ENCODE results near the gene DENND1A.

The DENND1A gene

GRCh38 chr9:123349033-123349432 lies 580.9 kb downstream of the DENND1A start:
- Histone ChIP-seq H3K9ac (ENCODE audit: low read depth, low read length) (no peak overlapping the region), H3K27me3 (ENCODE audit: control insufficient read depth, insufficient read depth, low read length) (peaks cover 58% of the 10 kb centered on the region)

GRCh38 chr9:123348317-123348992 lies 581.5 kb downstream of the DENND1A start:
- H3K4me3 ChIP-seq (ENCODE audit: low read length) = no peak overlapping the region
- no peak overlapping the region for H3K4me2 ChIP-seq (ENCODE audit: low read length)
- H3K9ac ChIP-seq (ENCODE audit: low read depth, low read length) = no peak overlapping the region
- peaks cover 52% of the 10 kb centered on the region for H3K27me3 ChIP-seq (ENCODE audit: control insufficient read depth, insufficient read depth, low read length)
- no peaks in the 10 kb centered on the region for H3K36me3 ChIP-seq (ENCODE audit: insufficient read depth, low read length)
- no peaks in the 10 kb centered on the region for H3K9me3 ChIP-seq (replicated peaks; ENCODE audit: low read length)
- peaks cover 4% of the 10 kb centered on the region for H3K4me1 ChIP-seq (ENCODE audit: control insufficient read depth, insufficient read depth, low read length)

More at GRCh38 chr9:123349033-123349432, 580.9 kb downstream of the DENND1A start:
- Histone ChIP-seq H3K9me3 (replicated peaks; ENCODE audit: low read length) (no peaks in the 10 kb centered on the region), H3K4me2 (ENCODE audit: low read length) (no peak overlapping the region), H3K4me3 (ENCODE audit: low read length) (no peak overlapping the region), H3K4me1 (ENCODE audit: control insufficient read depth, insufficient read depth, low read length) (no peaks in the 10 kb centered on the region), H3K36me3 (ENCODE audit: insufficient read depth, low read length) (no peaks in the 10 kb centered on the region)

- H3K9ac ChIP-seq (ENCODE audit: low read depth, low read length) = no peak overlapping the region
- no peaks in the 10 kb centered on the region for H3K9me3 ChIP-seq (replicated peaks; ENCODE audit: low read length)
- H3K27me3 ChIP-seq (ENCODE audit: control insufficient read depth, insufficient read depth, low read length) = peaks cover 43% of the 10 kb centered on the region
- H3K4me3 ChIP-seq (ENCODE audit: low read length) = no peak overlapping the region
- no peaks in the 10 kb centered on the region for H3K36me3 ChIP-seq (ENCODE audit: insufficient read depth, low read length)
- H3K4me2 ChIP-seq (ENCODE audit: low read length) = peak overlapping the region; percentile 55
- H3K4me1 ChIP-seq (ENCODE audit: control insufficient read depth, insufficient read depth, low read length) = peaks cover 8% of the 10 kb centered on the region
Observed at GRCh38 chr9:123347289-123348060, 582.5 kb downstream of the DENND1A start.

GRCh38 chr9:123346826-123347225 lies 583.1 kb downstream of the DENND1A start:
- Histone ChIP-seq H3K4me2 (ENCODE audit: low read length) (no peak overlapping the region), H3K36me3 (ENCODE audit: insufficient read depth, low read length) (no peaks in the 10 kb centered on the region), H3K4me3 (ENCODE audit: low read length) (no peak overlapping the region), H3K27me3 (ENCODE audit: control insufficient read depth, insufficient read depth, low read length) (peaks cover 45% of the 10 kb centered on the region), H3K9ac (ENCODE audit: low read depth, low read length) (no peak overlapping the region), H3K4me1 (ENCODE audit: control insufficient read depth, insufficient read depth, low read length) (peaks cover 8% of the 10 kb centered on the region), H3K9me3 (replicated peaks; ENCODE audit: low read length) (no peaks in the 10 kb centered on the region)

GRCh38 chr9:123346026-123346425 lies 583.9 kb downstream of the DENND1A start:
- Histone ChIP-seq H3K4me2 (ENCODE audit: low read length) (no peak overlapping the region), H3K4me3 (ENCODE audit: low read length) (no peak overlapping the region), H3K4me1 (ENCODE audit: control insufficient read depth, insufficient read depth, low read length) (peaks cover 8% of the 10 kb centered on the region), H3K9ac (ENCODE audit: low read depth, low read length) (no peak overlapping the region), H3K9me3 (replicated peaks; ENCODE audit: low read length) (no peaks in the 10 kb centered on the region), H3K27me3 (ENCODE audit: control insufficient read depth, insufficient read depth, low read length) (peaks cover 37% of the 10 kb centered on the region), H3K36me3 (ENCODE audit: insufficient read depth, low read length) (no peaks in the 10 kb centered on the region)

GRCh38 chr9:123345567-123345955 lies 584.4 kb downstream of the DENND1A start:
- Histone ChIP-seq H3K9me3 (replicated peaks; ENCODE audit: low read length) (no peaks in the 10 kb centered on the region), H3K4me3 (ENCODE audit: low read length) (no peak overlapping the region)

GRCh38 chr9:123344192-123344949 lies 585.6 kb downstream of the DENND1A start:
- H3K9me3 ChIP-seq (replicated peaks; ENCODE audit: low read length) = no peaks in the 10 kb centered on the region
- H3K27me3 ChIP-seq (ENCODE audit: control insufficient read depth, insufficient read depth, low read length) = peaks cover 26% of the 10 kb centered on the region
- H3K4me1 ChIP-seq (ENCODE audit: control insufficient read depth, insufficient read depth, low read length) = peaks cover 8% of the 10 kb centered on the region
- H3K9ac ChIP-seq (ENCODE audit: low read depth, low read length) = no peak overlapping the region
- H3K36me3 ChIP-seq (ENCODE audit: insufficient read depth, low read length) = no peaks in the 10 kb centered on the region
- no peak overlapping the region for H3K4me3 ChIP-seq (ENCODE audit: low read length)
- no peak overlapping the region for H3K4me2 ChIP-seq (ENCODE audit: low read length)

More at GRCh38 chr9:123345567-123345955, 584.4 kb downstream of the DENND1A start:
- Histone ChIP-seq H3K36me3 (ENCODE audit: insufficient read depth, low read length) (no peaks in the 10 kb centered on the region), H3K27me3 (ENCODE audit: control insufficient read depth, insufficient read depth, low read length) (peaks cover 33% of the 10 kb centered on the region), H3K9ac (ENCODE audit: low read depth, low read length) (no peak overlapping the region), H3K4me1 (ENCODE audit: control insufficient read depth, insufficient read depth, low read length) (peaks cover 8% of the 10 kb centered on the region), H3K4me2 (ENCODE audit: low read length) (no peak overlapping the region)

GRCh38 chr9:123343443-123344191 lies 586.3 kb downstream of the DENND1A start:
- Histone ChIP-seq H3K9me3 (replicated peaks; ENCODE audit: low read length) (no peaks in the 10 kb centered on the region), H3K9ac (ENCODE audit: low read depth, low read length) (no peak overlapping the region), H3K27me3 (ENCODE audit: control insufficient read depth, insufficient read depth, low read length) (peaks cover 28% of the 10 kb centered on the region), H3K4me1 (ENCODE audit: control insufficient read depth, insufficient read depth, low read length) (peaks cover 8% of the 10 kb centered on the region), H3K36me3 (ENCODE audit: insufficient read depth, low read length) (no peaks in the 10 kb centered on the region), H3K4me2 (ENCODE audit: low read length) (peak overlapping the region; percentile 23), H3K4me3 (ENCODE audit: low read length) (no peak overlapping the region)

- Histone ChIP-seq H3K4me1 (ENCODE audit: control insufficient read depth, insufficient read depth, low read length) (peaks cover 8% of the 10 kb centered on the region), H3K27me3 (ENCODE audit: control insufficient read depth, insufficient read depth, low read length) (peaks cover 18% of the 10 kb centered on the region), H3K9me3 (replicated peaks; ENCODE audit: low read length) (no peaks in the 10 kb centered on the region), H3K4me2 (ENCODE audit: low read length) (no peak overlapping the region), H3K36me3 (ENCODE audit: insufficient read depth, low read length) (no peaks in the 10 kb centered on the region), H3K4me3 (ENCODE audit: low read length) (no peak overlapping the region), H3K9ac (ENCODE audit: low read depth, low read length) (no peak overlapping the region)
Observed at GRCh38 chr9:123342247-123342646, 587.7 kb downstream of the DENND1A start.

GRCh38 chr9:123341816-123342215 lies 588.1 kb downstream of the DENND1A start:
- H3K9ac ChIP-seq (ENCODE audit: low read depth, low read length) = no peak overlapping the region
- H3K36me3 ChIP-seq (ENCODE audit: insufficient read depth, low read length) = no peaks in the 10 kb centered on the region
- no peak overlapping the region for H3K4me2 ChIP-seq (ENCODE audit: low read length)
- peaks cover 8% of the 10 kb centered on the region for H3K4me1 ChIP-seq (ENCODE audit: control insufficient read depth, insufficient read depth, low read length)
- no peak overlapping the region for H3K4me3 ChIP-seq (ENCODE audit: low read length)
- no peaks in the 10 kb centered on the region for H3K9me3 ChIP-seq (replicated peaks; ENCODE audit: low read length)
- H3K27me3 ChIP-seq (ENCODE audit: control insufficient read depth, insufficient read depth, low read length) = peaks cover 18% of the 10 kb centered on the region

Measured in skeletal muscle satellite cell (primary cell).